Measurements from ENCODE around the gene NPPA. TPM values are rescaled to one million over a fixed set of nuclear protein-coding genes. Genes with fewer than 3 reads are reported as not detected.
"Not testable (repeated sequence)": the region's sequence is repeated elsewhere in the genome, so short reads cannot be mapped to it uniquely, and the experiment has no call there.

The NPPA gene
- total RNA-seq, 1 experiment from 2014 or later: not detected

DNA sequence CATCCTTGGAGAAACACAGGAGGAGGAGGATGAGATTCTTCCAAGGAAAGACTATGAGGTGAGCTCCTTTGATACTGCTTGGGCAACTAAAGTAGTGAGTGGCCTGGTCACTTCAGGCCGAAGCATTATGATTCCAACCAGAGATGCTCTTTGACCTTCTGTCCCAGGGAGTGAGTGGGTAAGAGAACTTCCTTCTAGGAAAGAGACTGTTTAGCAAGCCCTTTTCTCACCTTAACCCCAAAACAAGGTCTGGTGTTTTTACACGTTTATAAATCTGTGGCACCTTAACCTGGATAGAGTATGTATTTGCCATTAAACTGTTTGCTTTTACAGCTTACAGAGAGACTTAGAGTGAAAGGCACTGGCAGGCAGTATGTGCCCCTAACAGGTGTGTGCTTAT lies 40.5 kb downstream of the NPPA start:
- DNase-seq (ENCODE audit: low read depth): no peak

DNA sequence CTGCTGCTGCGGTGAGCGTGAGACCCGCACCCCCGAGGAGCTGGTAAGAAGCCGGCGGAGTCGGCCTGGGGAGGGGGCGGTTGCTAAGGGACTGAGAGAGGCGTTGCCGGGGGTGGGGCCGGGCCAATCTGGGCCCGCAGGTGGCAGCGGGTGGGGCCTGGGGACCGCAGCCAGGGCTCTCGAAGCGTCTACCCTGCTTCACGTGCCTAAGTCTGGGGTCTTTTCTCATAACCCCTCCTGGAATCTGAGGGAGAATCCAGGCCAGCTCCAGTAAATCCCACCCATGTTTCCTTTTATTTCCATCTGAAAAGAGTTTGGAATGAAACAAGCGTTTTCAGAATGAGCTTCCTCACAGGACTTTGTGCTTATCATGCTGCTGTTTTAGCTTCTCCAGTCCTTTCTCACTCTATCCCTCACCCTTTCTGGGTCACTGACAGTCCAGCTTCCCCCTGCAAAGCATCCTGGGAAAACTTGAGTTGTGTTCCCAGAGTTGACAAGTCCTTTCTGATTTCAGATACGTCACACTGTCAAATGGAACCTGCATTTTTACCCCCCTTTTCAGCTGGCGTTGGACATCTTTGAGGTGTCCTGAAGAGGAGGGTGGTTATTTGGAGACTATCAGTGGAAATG lies 41.2 kb downstream of the NPPA start:
- no peak for DNase-seq (ENCODE audit: low read depth)

DNA sequence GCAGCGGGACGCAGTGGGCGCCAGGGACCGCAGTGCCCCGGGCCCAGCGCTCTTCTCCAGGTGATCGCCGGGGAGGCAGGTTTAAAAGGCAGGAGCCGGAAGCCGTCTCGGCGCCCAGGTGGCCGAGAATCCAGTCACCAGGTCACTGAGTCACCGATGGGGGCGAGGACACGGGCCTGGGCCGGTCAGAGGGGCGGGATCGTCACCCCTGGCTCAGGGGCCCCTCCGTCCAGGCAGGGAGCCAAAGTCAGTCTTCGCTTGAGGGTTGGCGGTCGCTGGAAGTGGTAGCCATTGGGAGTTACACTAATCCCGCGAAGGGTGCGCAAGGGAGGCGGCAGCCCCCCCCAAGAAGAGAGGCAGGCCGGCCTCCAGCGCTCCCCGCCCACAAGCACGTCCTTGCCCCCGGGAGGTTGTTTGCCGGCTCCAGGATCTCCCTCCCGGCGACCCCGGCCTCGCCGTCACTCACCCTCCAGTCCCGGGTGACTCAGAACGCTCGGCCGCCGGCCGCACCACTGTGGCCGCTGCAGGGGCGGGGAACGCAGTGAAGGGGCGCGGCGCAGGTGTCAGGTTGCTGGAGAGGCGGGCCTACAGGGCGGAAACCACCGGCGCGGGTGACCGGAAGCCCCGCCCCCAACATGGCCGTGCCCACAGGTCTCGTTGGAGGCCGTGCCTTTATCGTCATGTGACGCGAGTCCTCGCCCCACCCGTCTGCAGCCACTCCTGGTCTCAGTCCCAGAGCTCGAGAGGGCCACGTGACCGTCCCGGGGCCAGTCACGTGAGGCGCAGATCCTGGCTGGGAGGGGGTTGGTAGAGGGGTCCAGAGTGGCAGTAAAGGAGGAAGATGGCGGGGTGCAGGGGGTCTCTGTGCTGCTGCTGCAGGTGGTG lies 41.9 kb downstream of the NPPA start, which contains the start of the genes CLCN6 and MTHFR:
Gene CLCN6, plus strand, starts transcription at position 770 of the 885 bp plus-strand sequence. Its CDS starts 72 bp downstream, at position 842.
Gene MTHFR, minus strand, starts transcription at position 543 of the 885 bp plus-strand sequence. CDS start 2,848 bp downstream, outside the sequence.
- DNase-seq (ENCODE audit: low read depth): peak; percentile 100

- DNase-seq (ENCODE audit: low read depth): peak; percentile 66
These were observed 42.7 kb downstream of the NPPA start for GRCh38 chr1:11804666-11805421.

DNA sequence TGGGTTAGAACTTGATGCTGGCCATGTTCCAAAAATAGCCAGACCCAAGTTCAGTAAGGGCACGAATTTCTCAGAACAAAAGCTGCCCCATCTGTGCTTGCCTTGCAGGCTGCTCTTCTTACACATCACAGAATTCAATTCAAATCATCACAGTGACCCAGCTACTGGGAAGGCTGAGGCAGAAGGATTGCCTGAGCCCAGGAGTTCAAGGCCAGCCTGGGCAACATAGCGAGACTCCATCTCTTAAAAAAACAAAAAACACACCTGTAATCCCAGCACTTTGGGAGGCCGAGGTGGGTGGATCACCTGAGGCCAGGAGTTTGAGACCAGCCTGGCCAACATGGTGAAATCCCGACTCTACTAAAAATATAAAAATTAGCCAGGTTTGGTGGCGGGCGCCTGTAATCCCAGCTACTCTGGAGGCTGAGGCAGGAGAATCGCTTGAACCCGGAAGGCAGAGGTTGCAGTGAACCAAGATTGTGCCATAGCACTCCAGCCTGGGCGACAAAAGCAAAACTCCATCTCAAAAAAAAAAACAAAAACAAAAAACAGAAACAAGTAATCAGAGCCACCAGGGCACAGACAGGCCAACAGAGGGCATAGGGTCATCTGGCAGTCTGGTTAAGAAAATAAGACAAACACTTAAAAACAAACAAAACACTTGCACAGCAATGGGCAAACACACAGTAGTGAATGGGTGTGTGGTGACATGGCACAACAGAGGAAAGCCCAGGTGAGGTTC lies 43.5 kb downstream of the NPPA start:
- DNase-seq (ENCODE audit: low read depth): not testable (repeated sequence)

DNA sequence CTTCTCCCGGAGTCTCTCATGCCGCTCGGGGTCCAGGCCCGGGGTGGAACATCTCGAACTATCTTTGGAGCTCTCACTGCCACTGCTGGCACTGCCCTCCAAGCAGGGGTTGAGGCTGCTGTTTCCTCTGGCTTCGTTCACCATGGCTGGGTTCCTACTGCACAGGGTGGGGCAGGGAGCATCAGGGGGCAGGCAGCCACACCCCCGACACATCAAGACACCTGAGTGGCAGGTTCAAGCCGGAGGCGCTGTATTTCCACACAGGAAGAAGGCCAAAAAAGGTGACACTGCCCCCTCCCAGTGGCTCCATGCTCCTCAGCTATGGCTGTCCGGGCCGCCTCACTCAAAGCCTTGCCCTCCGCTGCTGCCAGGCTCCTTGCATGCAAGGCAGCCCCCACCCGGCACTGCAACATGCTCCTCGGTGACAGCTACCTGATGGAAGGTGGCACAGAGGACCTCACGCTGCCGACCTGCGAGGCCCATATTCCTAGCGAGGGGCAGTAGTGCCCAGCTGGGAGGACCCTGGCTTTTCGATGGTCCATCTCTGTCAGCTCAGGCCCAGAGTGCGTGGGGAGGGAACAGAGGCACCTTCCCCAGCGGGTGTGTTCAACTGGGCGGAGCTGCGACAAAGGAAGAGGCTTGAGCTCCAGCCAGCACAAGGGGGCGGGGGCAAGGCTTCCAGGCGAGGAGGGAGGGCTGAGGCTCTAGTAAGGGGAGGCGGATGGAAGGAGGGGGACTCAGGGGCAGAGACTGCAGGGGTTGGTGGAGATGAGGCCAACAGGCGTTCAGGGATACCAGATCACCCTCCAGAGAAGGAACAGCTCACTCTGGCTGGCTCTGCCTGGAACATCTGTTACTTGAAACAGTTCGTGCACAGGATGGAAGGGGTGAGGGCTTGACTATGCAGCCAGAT lies 44.4 kb downstream of the NPPA start:
- peak; percentile 89 for DNase-seq (ENCODE audit: low read depth)

- no peak for DNase-seq (ENCODE audit: low read depth)
These were observed 45.0 kb downstream of the NPPA start for GRCh38 chr1:11802616-11802972.

- DNase-seq (ENCODE audit: low read depth): no peak
These were observed 46.7 kb downstream of the NPPA start for GRCh38 chr1:11800756-11801433.

DNA sequence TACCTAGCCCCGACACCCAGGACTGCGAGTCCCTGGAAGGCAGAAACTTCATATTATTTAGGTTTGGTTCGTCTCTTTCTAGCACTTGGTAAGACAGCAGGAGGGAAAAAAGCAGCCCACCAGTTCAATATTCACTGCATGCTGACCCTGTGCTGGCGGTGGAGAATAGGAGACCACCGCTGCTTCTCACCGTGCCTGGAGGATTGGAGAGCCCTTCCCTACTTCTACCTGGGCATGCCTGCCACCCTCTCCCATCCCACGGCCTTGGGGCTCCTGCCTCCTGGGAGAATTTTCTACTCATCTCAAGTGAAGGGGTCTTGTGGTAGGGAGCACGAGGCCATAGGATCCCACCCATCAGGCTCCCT lies 47.2 kb downstream of the NPPA start:
- no peak for DNase-seq (ENCODE audit: low read depth)

DNA sequence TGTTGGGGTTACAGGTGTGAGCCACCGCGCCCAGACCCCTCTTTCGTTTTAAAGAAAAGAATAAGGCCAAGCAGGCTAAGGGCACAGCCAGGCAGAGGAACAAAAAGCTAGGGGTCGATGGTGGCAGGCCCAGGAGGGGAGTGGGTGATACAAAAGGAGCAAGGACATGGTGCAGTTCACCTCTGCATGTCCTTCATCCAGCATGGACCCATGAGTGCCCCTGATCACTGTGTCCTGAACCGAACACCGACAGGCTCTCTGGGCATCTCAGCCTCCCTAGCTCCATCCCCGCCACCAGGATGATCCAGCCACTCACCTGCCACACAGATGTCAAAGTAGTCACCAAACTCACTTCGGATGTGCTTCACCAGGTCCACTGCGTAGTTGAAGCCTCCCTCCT lies 47.7 kb downstream of the NPPA start:
- DNase-seq (ENCODE audit: low read depth): no peak

- no peak for DNase-seq (ENCODE audit: low read depth)
These were observed 48.5 kb downstream of the NPPA start for GRCh38 chr1:11799099-11799498.

DNA sequence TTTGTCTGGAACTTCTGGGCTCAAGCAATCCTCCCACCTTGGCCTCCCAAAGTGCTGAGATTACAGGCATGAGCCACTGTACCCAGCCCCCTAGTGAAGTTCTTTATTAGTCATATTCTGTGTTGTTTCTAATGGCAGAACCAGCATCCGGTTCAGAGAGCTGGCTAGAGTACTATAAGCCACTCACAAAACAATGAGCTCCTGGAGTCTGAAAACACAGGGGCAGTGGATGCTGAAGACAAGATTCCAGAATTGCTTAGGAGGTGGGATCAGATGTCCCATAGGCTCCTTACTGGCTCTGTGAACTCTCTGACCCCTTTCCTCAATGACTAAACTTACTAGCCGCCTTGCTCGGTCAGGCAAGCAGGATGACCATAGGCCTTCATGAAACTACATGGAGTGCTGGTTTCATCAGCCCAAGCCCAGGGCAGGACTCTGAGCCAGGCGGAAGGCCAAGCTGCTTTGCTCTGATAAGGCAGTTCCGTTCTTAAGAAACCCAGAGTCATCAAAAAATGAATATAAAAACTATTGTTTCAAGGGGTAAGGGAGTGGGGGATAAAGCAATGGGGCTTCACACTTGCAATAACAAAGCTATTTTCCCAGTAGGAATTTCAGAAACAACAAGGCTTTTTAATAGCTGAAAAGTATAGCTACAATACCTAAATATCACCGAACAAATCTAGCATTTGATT lies 49.9 kb downstream of the NPPA start:
- DNase-seq (ENCODE audit: low read depth): no peak

- DNase-seq (ENCODE audit: low read depth): no peak
These were observed 51.4 kb downstream of the NPPA start for GRCh38 chr1:11796036-11796828.

Other genes with a start within 250 kb of the NPPA start
- gene FBXO2, start 193.4 kb downstream of the NPPA start, total RNA-seq (2014; rRNA removed; shearing (Covaris generic)): 1.4 TPM in 1 of 2 replicates, not detected in the other
- gene FBXO44, start 192.9 kb downstream of the NPPA start, total RNA-seq (2014; rRNA removed; shearing (Covaris generic)): 2.7 and 6.3 TPM in 2 replicates
- 1.1 and 2.4 TPM in 2 replicates for gene FBXO6, start 183.6 kb downstream of the NPPA start, total RNA-seq (2014; rRNA removed; shearing (Covaris generic))
- gene MAD2L2, start 166.6 kb downstream of the NPPA start, total RNA-seq (2014; rRNA removed; shearing (Covaris generic)): 80.3 and 91.7 TPM in 2 replicates
- 0.86 and 0.97 TPM in 2 replicates for gene DRAXIN, start 156.1 kb downstream of the NPPA start, total RNA-seq (2014; rRNA removed; shearing (Covaris generic))
- 42.4 and 42.9 TPM in 2 replicates for gene AGTRAP, start 111.6 kb downstream of the NPPA start, total RNA-seq (2014; rRNA removed; shearing (Covaris generic))
- gene C1orf167, start 85.6 kb downstream of the NPPA start, total RNA-seq (2014; rRNA removed; shearing (Covaris generic)): not detected in 2 replicates
- 4.7 and 8.6 TPM in 2 replicates for gene MTHFR, start 41.8 kb downstream of the NPPA start, total RNA-seq (2014; rRNA removed; shearing (Covaris generic))
- 12.4 TPM in 2 replicates for gene CLCN6, start 41.6 kb downstream of the NPPA start, total RNA-seq (2014; rRNA removed; shearing (Covaris generic))
- gene NPPB, start 11.2 kb upstream of the NPPA start, total RNA-seq (2014; rRNA removed; shearing (Covaris generic)): 38.6 and 78.9 TPM in 2 replicates
- 67.3 and 87.1 TPM in 2 replicates for gene KIAA2013, start 78.6 kb upstream of the NPPA start, total RNA-seq (2014; rRNA removed; shearing (Covaris generic))
- 88.1 and 107 TPM in 2 replicates for gene PLOD1, start 86.9 kb upstream of the NPPA start, total RNA-seq (2014; rRNA removed; shearing (Covaris generic))
- 79.4 and 86.0 TPM in 2 replicates for gene MFN2, start 132.7 kb upstream of the NPPA start, total RNA-seq (2014; rRNA removed; shearing (Covaris generic))
- gene MIIP, start 171.7 kb upstream of the NPPA start, total RNA-seq (2014; rRNA removed; shearing (Covaris generic)): 60.1 and 65.6 TPM in 2 replicates
- gene TNFRSF8, start 215.5 kb upstream of the NPPA start, total RNA-seq (2014; rRNA removed; shearing (Covaris generic)): 13.4 and 16.4 TPM in 2 replicates